HG03378 (cell line): ENCODE results near the gene VSX1.

Source experiments
- ATAC-seq: cut with Tn5 transposase; IDR thresholded peaks from one replicate; pipeline ENCODE4 v1.9.1; 2021; ENCODE audit warnings: mild to moderate bottlenecking, moderate library complexity; ENCODE audit not compliant: unreplicated experiment

Gene VSX1

GRCh38 chr20:25054096-25054820, 27.7 kb downstream of the VSX1 start:
- peak; percentile 33 for ATAC-seq

GRCh38 chr20:25053255-25054031, 28.5 kb downstream of the VSX1 start:
- ATAC-seq = no peak

- ATAC-seq = no peak
Observed at GRCh38 chr20:25052255-25053194, 29.4 kb downstream of the VSX1 start.

GRCh38 chr20:25051386-25052155, 30.4 kb downstream of the VSX1 start:
- ATAC-seq = no peak

GRCh38 chr20:25050501-25051350, 31.2 kb downstream of the VSX1 start:
- ATAC-seq = no peak

- ATAC-seq = no peak
Observed at GRCh38 chr20:25050082-25050481, 31.9 kb downstream of the VSX1 start.

GRCh38 chr20:25049261-25050060, 32.5 kb downstream of the VSX1 start:
- no peak for ATAC-seq

- ATAC-seq = no peak
Observed at GRCh38 chr20:25048519-25048952, 33.4 kb downstream of the VSX1 start.

GRCh38 chr20:25047766-25048165, 34.2 kb downstream of the VSX1 start:
- ATAC-seq = no peak

- no peak for ATAC-seq
Observed at GRCh38 chr20:25046736-25047666, 34.9 kb downstream of the VSX1 start.

- ATAC-seq = no peak
Observed at GRCh38 chr20:25046181-25046641, 35.7 kb downstream of the VSX1 start.

- no peak for ATAC-seq
Observed at GRCh38 chr20:25045343-25045712, 36.6 kb downstream of the VSX1 start.

GRCh38 chr20:25044660-25045342, 37.1 kb downstream of the VSX1 start:
- no peak for ATAC-seq

GRCh38 chr20:25044261-25044560, 37.7 kb downstream of the VSX1 start:
- no peak for ATAC-seq

GRCh38 chr20:25043499-25044260, 38.3 kb downstream of the VSX1 start:
- ATAC-seq = no peak
